ENCODE data around the gene CYTH4.

Gene CYTH4

GRCh38 chr22:37335806-37336199, 53.5 kb downstream of the CYTH4 start:
- DNase-seq (ENCODE audit: low spot score): no peak
- no peak for TF ChIP-seq CTCF (IDR thresholded peaks at IDR 0.05; ENCODE audit: extremely low read depth, missing control alignments)

DNA sequence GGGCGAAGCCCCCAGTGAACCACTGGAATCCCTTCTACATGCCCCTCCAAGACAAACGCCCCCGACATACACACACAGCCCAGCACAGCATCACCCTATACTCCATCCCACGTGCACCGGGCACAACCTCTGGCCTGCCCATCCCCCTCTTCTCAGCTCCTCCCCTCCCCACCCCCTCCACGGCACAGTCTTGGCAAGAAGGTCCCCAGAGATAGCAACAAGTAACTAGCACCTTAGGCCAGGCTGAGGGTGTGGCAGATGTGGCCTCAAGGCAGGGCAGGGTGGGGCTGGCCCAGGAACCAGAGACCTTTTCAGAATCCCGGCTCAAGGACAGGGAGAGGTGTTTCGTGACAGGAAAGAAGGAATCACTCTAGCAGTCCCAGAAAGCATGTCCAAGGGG, 54.3 kb downstream of the CYTH4 start:
- no peak for DNase-seq (ENCODE audit: low spot score)

GRCh38 chr22:37337204-37337943, 55.1 kb downstream of the CYTH4 start:
- no peak for DNase-seq (ENCODE audit: low spot score)
- no peak for TF ChIP-seq CTCF (IDR thresholded peaks at IDR 0.05; ENCODE audit: extremely low read depth, missing control alignments)

More for the DNA sequence above, 54.3 kb downstream of the CYTH4 start:
- no peak for TF ChIP-seq CTCF (IDR thresholded peaks at IDR 0.05; ENCODE audit: extremely low read depth, missing control alignments)

- no peak for DNase-seq (ENCODE audit: low spot score)
- TF ChIP-seq CTCF (IDR thresholded peaks at IDR 0.05; ENCODE audit: extremely low read depth, missing control alignments): no peak
Observed at GRCh38 chr22:37338539-37339246, 56.4 kb downstream of the CYTH4 start.

- DNase-seq (ENCODE audit: low spot score): no peak
Observed at GRCh38 chr22:37340331-37341262, 58.3 kb downstream of the CYTH4 start.

DNA sequence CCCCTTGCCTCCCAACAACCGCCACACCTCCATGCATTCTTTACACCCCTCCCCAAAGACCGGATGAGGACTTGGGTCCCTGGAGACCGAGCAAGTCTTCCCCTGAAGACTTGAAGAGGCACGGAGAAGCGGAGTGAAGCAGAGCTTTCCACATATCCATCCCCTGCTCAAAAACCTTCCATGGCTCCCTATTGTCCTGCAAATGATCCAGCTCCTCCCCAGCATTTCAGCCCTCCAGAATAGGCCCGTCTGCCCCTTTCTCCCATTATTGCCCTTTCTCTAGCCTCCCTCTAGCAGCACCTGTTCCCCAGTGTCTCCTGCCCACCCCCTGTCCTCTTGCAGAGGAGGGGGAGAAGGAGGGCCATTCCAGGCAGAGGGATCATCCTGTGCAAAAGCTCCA, 59.8 kb downstream of the CYTH4 start:
- no peak for DNase-seq (ENCODE audit: low spot score)

More at GRCh38 chr22:37340331-37341262, 58.3 kb downstream of the CYTH4 start:
- TF ChIP-seq CTCF (IDR thresholded peaks at IDR 0.05; ENCODE audit: extremely low read depth, missing control alignments): no peak

More for the DNA sequence above, 59.8 kb downstream of the CYTH4 start:
- TF ChIP-seq CTCF (IDR thresholded peaks at IDR 0.05; ENCODE audit: extremely low read depth, missing control alignments): no peak
